Neutrophil (primary cell): Measurements from ENCODE around the gene LILRA5.

Experiments used
- H3K27ac ChIP-seq: fragments of 200-600 bp; sonication (generic); 2 replicates; pipeline ENCODE4 v1.5.1; 2016; ENCODE audit warnings: mild to moderate bottlenecking, moderate library complexity
- H3K27me3 ChIP-seq: fragments of 200-600 bp; sonication (generic); 2 replicates; pipeline ENCODE4 v1.6.0; 2016; ENCODE audit warnings: mild to moderate bottlenecking
- H3K36me3 ChIP-seq: fragments of 200-600 bp; sonication (generic); 2 replicates; pipeline ENCODE4 v1.5.1; 2017
- H3K4me1 ChIP-seq, 2 experiments: fragments of 200-600 bp in 1 of 2; sonication (generic) in 1 of 2; 1 replicate in 1 of 2; 2 replicates in 1 of 2; pipeline versions ENCODE4 v1.5.1 to v1.6.1; 2013 to 2016; ENCODE audit warnings: low read depth in 1 of 2, low read length in 1 of 2, mild to moderate bottlenecking in 1 of 2, moderate library complexity in 1 of 2; ENCODE audit not compliant: control insufficient read depth in 1 of 2, insufficient read depth in 1 of 2
- H3K4me3 ChIP-seq, 2 experiments: fragments of 200-600 bp in 1 of 2; sonication (generic) in 1 of 2; 1 replicate in 1 of 2; 2 replicates in 1 of 2; pipeline ENCODE4 v1.5.1; 2013 to 2016; ENCODE audit warnings: low read depth in 1 of 2, low read length in 1 of 2, mild to moderate bottlenecking in 1 of 2, moderate library complexity in 1 of 2
- H3K9me3 ChIP-seq: fragments of 200-600 bp; sonication (generic); 2 replicates; pipeline ENCODE4 v1.5.1; 2016
- CTCF ChIP-seq: fragments of 200-600 bp; sonication (generic); IDR thresholded peaks from 2 replicates; pipeline ENCODE4 v1.5.1; 2016; ENCODE audit warnings: antibody characterized with exemption

LILRA5 gene

GRCh38 chr19:54336893-54337857 is 24.2 kb upstream of the LILRA5 start:
- Histone ChIP-seq H3K4me1 (peaks cover 12 to 13% of the 10 kb centered on the region in 2 experiments), H3K4me3 (no peak overlapping the region), H3K9me3 (no peaks in the 10 kb centered on the region), H3K36me3 (no peaks in the 10 kb centered on the region), H3K27me3 (no peaks in the 10 kb centered on the region), H3K27ac (no peak overlapping the region)
- no peak for TF ChIP-seq CTCF

- H3K27me3 ChIP-seq: no peaks in the 10 kb centered on the region
- no peaks in the 10 kb centered on the region for H3K36me3 ChIP-seq
- H3K27ac ChIP-seq: no peak overlapping the region
- no peak overlapping the region for H3K4me3 ChIP-seq
- TF ChIP-seq CTCF: no peak
- H3K9me3 ChIP-seq: no peaks in the 10 kb centered on the region
- H3K4me1 ChIP-seq: peaks cover 12 to 13% of the 10 kb centered on the region in 2 experiments
Observed at GRCh38 chr19:54335979-54336892, 23.3 kb upstream of the LILRA5 start.

- TF ChIP-seq CTCF: no peak
- no peaks in the 10 kb centered on the region for H3K36me3 ChIP-seq
- H3K9me3 ChIP-seq: no peaks in the 10 kb centered on the region
- H3K27ac ChIP-seq: no peak overlapping the region
- H3K27me3 ChIP-seq: no peaks in the 10 kb centered on the region
- peaks cover 11 to 12% of the 10 kb centered on the region in 2 experiments for H3K4me1 ChIP-seq
- H3K4me3 ChIP-seq: no peak overlapping the region
Observed at GRCh38 chr19:54335164-54335563, 22.2 kb upstream of the LILRA5 start.

DNA sequence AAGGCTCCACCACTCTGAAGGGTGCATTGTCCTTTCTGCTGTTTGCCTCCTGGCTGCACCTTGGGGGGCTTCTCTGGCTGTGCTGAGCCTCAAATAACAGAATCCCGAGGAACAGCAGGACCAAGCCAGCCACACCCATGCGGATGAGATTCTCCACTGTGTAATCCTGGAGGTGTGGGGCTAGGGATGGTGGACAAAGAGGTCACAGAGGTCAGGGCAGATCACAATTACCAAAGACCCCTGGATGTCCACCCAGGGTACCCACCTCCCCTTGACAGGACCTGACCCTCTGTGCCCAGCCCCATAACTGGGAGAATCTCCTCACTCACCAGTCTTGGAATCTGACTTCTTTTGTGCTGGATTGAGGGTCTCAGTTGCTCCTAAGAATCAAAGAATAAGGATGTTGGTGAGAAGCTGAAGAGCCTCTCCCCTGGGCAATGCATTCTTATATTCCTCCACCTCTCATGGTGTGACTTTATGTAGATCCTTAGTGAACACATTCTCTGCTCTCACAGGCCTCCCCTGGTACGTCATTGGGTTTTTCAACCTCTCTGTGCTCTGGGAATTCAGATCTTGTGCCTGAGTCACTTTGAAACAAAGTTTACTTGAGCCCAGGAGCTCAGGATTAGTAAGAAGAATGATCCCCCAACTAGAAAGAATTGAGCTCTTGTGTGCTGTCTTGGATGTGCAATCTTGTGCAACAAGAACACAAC is 20.8 kb upstream of the LILRA5 start:
- H3K27ac ChIP-seq: no peak overlapping the region
- no peak for TF ChIP-seq CTCF
- no peaks in the 10 kb centered on the region for H3K27me3 ChIP-seq
- no peak overlapping the region for H3K4me3 ChIP-seq
- H3K36me3 ChIP-seq: no peaks in the 10 kb centered on the region
- H3K9me3 ChIP-seq: no peaks in the 10 kb centered on the region
- no peaks in the 10 kb centered on the region for H3K4me1 ChIP-seq

GRCh38 chr19:54332149-54332548 is 19.2 kb upstream of the LILRA5 start:
- no peak for TF ChIP-seq CTCF
- Histone ChIP-seq H3K9me3 (no peaks in the 10 kb centered on the region), H3K27ac (no peak overlapping the region), H3K4me3 (no peak overlapping the region), H3K4me1 (no peaks in the 10 kb centered on the region), H3K27me3 (no peaks in the 10 kb centered on the region), H3K36me3 (no peaks in the 10 kb centered on the region)
